ENCODE data around the gene CEP104. TPM values are rescaled to one million over a fixed set of nuclear protein-coding genes. Genes with fewer than 3 reads are reported as not detected.
A peak's percentile ranks its signal among the peaks of the same experiment; 100 is the strongest.

CEP104 gene
- total and polyA plus RNA-seq, 8 donors, result 32.5 to 49.5 (median 35.3) TPM

GRCh38 chr1:3884966-3885365 is 28.0 kb upstream of the CEP104 start:
- intact Hi-C loops (cut with DNase I), result no loop called here
- Histone ChIP-seq H3K4me3 (no peak overlapping the region), H3K27ac (no peak overlapping the region), H3K36me3 (peaks cover 0 to 83% of the 10 kb centered on the region in 2 donors), H3K4me1 (peaks cover 0 to under 1% of the 10 kb centered on the region in 2 donors), H3K9me3 (no peaks in the 10 kb centered on the region), H3K27me3 (no peaks in the 10 kb centered on the region)
- ATAC-seq (no peak), DNase-seq (peak in 1 of 4 donors; percentile 43)
- no peak for TF ChIP-seq CTCF (IDR thresholded peaks at IDR 0.05)

DNA sequence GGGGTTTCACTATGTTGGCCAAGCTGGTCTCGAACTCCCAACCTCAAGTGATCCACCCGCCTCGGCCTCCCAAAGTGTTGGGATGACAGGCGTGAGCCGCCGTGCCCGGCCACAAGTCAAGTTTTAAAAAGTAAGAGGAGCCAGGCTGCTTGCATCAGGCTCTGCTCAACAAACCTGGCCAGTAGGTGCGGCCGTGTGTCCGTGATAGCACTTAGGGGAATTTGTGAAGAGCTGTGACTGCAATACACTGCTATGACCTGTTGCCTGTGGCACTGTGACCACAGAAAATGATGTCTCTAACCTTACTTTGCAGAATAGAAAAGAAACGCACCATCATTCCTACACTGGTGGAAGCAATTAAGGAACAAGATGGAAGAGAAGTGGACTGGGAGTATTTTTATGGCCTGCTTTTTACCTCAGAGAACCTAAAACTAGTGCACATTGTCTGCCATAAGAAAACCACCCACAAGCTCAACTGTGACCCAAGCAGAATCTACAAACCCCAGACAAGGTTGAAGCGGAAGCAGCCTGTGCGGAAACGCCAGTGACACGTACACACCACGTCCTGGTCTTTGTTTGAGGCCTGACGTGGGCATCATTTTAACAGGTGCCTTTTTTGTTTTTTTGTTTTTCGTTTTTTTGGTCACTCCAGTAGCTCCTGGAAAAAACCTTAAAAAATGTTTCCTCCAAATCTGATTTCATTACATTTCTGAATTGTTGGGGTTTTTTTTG is 26.3 kb upstream of the CEP104 start:
- Histone ChIP-seq H3K36me3 (peaks cover 0 to 83% of the 10 kb centered on the region in 2 donors), H3K27me3 (no peaks in the 10 kb centered on the region), H3K27ac (no peak overlapping the region), H3K4me3 (no peak overlapping the region), H3K9me3 (peaks cover 0 to 14% of the 10 kb centered on the region in 2 donors), H3K4me1 (no peaks in the 10 kb centered on the region)
- no peak for ATAC-seq
- peak in 1 of 4 donors; percentile 31 for DNase-seq
- intact Hi-C loops (cut with DNase I), result no loop called here
- no peak for TF ChIP-seq CTCF (IDR thresholded peaks at IDR 0.05)

DNA sequence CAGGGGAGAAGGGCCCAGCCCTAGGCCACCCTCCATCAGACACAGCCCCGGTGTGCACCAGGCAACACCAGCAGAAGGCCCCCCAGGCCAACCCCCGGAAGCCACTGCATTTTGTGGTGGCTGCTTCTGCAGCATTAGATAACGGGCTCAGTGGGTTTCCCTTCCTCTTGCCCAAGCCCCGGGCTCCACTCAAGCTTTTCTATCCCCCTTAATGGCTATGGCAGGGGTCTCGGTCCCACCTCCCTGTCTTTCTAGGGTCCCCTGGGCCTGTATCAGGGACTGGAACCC is 24.1 kb upstream of the CEP104 start:
- TF ChIP-seq CTCF (IDR thresholded peaks at IDR 0.05), result no peak
- ATAC-seq, result no peak
- peak in 1 of 4 donors; percentile 42 for DNase-seq
- H3K4me1 ChIP-seq, result no peaks in the 10 kb centered on the region
- H3K9me3 ChIP-seq, result peaks cover 0 to 16% of the 10 kb centered on the region in 2 donors
- H3K27ac ChIP-seq, result no peak overlapping the region
- no peaks in the 10 kb centered on the region for H3K27me3 ChIP-seq
- intact Hi-C loops (cut with DNase I), result no loop called here
- H3K4me3 ChIP-seq, result no peak overlapping the region
- H3K36me3 ChIP-seq, result peaks cover 0 to 79% of the 10 kb centered on the region in 2 donors

DNA sequence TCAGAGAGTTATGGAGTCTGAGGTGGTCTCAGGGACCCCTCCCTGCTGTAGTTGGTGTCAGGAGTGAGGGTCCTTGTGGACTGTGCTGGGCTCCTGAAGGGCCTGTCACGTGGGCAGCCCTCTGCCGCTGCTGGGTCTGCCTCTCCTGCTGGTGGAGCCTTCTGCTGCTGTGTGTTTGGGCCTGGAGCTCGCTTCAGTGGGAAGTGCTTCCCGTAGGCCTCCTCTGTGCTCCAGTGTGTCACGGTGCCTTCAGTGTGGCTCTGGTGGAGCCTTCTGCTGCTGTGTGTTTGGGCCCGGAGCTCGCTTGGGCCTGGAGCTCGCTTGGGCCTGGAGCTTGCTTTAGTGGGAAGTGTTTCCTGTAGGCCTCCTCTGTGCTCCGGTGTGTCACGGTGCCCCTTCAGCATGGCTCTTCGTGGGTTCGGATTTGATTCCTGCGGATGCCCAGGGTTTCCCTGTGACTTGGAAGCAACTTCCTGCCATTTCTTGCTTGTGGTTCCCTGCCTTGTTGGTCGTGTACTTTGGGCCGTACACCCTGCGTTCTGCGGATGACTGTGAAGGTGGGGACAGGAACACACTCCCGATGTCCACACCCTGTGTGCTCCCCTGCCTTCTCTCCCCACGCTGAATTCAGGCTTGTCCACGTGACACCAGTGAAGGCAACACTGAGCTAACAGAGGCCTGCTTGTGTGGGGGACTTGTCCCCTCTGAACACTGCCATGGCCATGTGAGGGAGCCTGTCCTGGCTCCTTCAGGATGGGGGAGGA is 23.6 kb upstream of the CEP104 start:
- Histone ChIP-seq H3K4me3 (no peak overlapping the region), H3K27ac (no peak overlapping the region), H3K27me3 (no peaks in the 10 kb centered on the region), H3K9me3 (peaks cover 0 to 16% of the 10 kb centered on the region in 2 donors), H3K4me1 (no peaks in the 10 kb centered on the region), H3K36me3 (peaks cover 0 to 76% of the 10 kb centered on the region in 2 donors)
- ATAC-seq (no peak), DNase-seq (peak in 1 of 4 donors; percentile 31)
- no peak for TF ChIP-seq CTCF (IDR thresholded peaks at IDR 0.05)
- intact Hi-C loops (cut with DNase I), result no loop called here

GRCh38 chr1:3879787-3880428 is 22.9 kb upstream of the CEP104 start:
- ATAC-seq (no peak), DNase-seq (peak in 1 of 4 donors; percentile 17)
- Histone ChIP-seq H3K9me3 (peaks cover 0 to 16% of the 10 kb centered on the region in 2 donors), H3K27ac (no peak overlapping the region), H3K27me3 (no peaks in the 10 kb centered on the region), H3K4me3 (no peak overlapping the region), H3K36me3 (peaks cover 0 to 76% of the 10 kb centered on the region in 2 donors), H3K4me1 (no peaks in the 10 kb centered on the region)
- intact Hi-C loops (cut with DNase I), result no loop called here
- no peak for TF ChIP-seq CTCF (IDR thresholded peaks at IDR 0.05)
